ENCODE measurements around the gene PCBP3.

- no peak for TF ChIP-seq CTCF (IDR thresholded peaks at IDR 0.05 in 4 of 5, conservative IDR thresholded peaks at IDR 0.05 in 1 of 5)
- TF ChIP-seq POLR2A (IDR thresholded peaks at IDR 0.05), result no peak
These were observed 275.4 kb downstream of the PCBP3 start for GRCh38 chr21:45918835-45919447.

Measured in gastrocnemius medialis (tissue), 4 donors.